ENCODE measurements around the gene ATP5F1B.

ATP5F1B gene

DNA sequence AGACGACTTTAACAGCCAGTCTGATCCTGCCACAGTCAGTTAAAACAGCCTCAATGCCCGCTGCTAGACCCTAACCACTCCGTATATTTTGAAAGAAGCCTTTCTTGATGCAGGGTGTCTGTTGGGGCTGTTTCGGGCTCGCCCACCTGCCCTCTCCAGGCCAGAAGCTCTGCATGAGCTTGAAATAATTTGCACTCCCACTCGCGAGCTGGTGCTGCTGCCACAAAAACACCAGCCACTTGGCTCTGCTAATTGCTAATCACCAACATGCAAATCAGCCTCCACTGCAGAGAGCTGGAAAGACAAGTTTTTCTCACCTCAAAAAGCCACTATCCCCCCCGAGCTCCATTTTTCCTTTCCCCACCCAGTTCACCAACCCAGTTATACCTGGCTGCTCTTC lies 31.2 kb downstream of the ATP5F1B start:
- FAIRE-seq, result no peak

DNA sequence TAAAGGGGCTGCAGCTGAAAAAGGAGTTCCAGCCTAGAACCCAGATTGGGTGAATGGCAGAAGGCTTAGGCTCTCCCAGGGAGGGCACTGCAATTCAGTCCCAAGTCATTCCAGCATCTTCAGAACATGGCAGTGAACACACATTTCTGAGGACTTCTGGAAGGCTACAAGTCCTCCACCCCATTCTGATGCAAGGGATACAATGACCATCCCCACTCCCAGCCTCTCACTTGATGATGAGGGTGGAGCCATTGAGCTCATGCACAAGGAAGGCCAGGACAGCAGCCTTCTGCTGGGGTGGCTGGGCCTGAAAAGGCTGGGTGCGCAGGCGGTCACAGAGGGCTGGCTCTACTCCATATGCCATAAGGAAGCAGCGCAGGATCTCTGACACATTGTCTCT lies 41.4 kb downstream of the ATP5F1B start:
- no peak for FAIRE-seq

DNA sequence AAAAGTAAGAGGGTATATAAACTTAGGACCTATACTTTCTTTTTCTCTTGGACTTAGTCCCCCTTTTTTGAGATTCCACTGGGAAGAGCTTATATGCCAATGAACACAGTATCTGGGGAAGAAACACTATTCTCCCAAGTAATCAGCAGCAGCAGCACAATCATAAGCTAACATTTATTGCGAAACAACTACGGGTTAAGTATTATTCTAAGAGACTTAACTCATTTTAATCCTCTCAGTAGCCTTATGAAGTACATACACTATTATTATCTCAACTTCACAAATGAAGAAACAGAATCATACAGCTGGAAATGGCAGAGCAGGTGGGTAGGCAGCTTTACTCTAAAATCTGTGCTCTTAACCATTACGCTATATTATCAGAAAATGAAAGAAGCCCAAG lies 43.5 kb downstream of the ATP5F1B start:
- FAIRE-seq, result no peak

GRCh38 chr12:56601503-56601902 lies 44.3 kb downstream of the ATP5F1B start:
- FAIRE-seq, result no peak

- no peak for FAIRE-seq
These were observed 45.0 kb downstream of the ATP5F1B start for GRCh38 chr12:56600753-56601152.

- no peak for FAIRE-seq
These were observed 46.0 kb downstream of the ATP5F1B start for GRCh38 chr12:56599797-56600196.

- no peak for FAIRE-seq
These were observed 46.7 kb downstream of the ATP5F1B start for GRCh38 chr12:56599041-56599440.

- no peak for FAIRE-seq
These were observed 49.0 kb downstream of the ATP5F1B start for GRCh38 chr12:56596815-56597214.

- no peak for FAIRE-seq
These were observed 51.7 kb downstream of the ATP5F1B start for GRCh38 chr12:56593909-56594621.

DNA sequence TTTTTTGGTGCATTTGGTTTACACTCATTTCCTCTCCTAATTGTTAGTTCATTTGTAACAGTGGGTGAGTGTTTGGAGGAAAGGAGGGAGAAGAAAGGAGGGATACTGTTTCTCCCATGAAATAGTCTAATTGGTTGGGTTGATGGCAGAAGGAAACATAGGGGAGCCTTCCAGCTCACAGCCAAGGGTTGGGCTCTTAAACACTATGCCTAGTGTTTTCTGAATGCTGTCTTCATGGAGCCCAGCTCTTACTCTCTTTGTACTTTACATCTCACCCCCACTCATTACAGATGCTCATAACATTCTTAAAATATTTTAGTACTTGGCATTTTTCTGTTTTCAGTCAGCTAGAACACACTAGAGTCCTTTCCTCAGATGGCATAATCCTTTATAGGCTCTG lies 53.8 kb downstream of the ATP5F1B start:
- FAIRE-seq, result no peak

DNA sequence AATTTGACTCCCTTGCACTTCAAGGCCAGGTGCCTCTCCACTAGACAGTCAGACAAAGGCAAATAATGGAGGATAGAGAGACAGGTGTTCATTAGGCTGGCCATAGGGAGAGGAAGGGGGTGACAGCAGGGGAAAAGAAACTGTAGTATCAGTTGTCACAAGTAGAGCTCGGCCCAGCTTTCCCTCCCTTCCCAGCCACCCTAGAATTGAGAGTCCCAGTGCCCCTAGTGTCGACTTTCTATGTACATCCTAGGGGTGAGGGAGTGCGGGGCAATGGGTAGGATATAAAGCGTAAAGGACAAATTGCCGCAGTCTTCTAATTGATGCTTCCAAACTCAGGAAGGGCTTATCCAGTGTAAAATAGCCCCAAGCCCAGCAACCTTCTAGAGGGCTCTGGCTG lies 54.7 kb downstream of the ATP5F1B start:
- FAIRE-seq, result no peak

DNA sequence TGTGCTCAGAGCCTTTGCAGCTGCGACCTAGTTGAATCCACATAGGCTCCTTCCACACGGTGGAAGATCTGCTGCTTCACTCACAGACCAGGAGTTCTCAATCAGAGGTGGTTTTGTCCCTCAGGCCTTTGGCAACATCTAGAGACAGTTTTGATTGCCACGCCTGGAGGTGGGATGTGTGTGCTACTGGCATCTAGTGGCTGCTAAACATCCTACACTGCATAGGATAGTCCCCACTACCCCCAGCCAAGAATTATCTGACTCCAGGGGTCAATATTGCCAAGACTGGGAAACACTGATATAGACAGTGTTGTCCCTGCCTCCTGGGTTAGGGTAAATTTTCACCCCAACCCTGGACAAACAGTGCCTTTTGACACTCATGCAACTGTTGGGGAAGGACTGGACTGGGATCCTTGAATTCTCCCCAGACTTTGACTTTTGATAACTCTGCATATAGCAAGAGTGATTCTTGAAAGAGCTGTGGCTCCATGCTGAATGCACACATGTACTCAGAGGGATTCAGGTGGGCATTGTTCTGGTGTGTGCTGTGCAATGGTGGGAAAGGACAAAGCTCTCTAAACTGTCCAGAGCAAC lies 55.5 kb downstream of the ATP5F1B start:
- no peak for FAIRE-seq

GRCh38 chr12:56589783-56590182 lies 56.0 kb downstream of the ATP5F1B start:
- FAIRE-seq, result no peak

Measured in endometrium (tissue), 2 donors.